NOMO-1 treated with DMSO at 0.1 percent for 48 hours (cell line): ENCODE measurements around the gene CRTC1.
"Not testable (repeated sequence)": the region's sequence is repeated elsewhere in the genome, so short reads cannot be mapped to it uniquely, and the experiment has no call there.

ENCODE experiments used
- DNase-seq: peaks from one replicate; lab custom pipeline; 2025; ENCODE audit not compliant: unreplicated experiment; lab: John Stamatoyannopoulos, UW

The CRTC1 gene

GRCh38 chr19:18668744-18669523 lies 14.5 kb upstream of the CRTC1 start:
- no peak for DNase-seq

GRCh38 chr19:18669524-18669817 lies 14.0 kb upstream of the CRTC1 start:
- no peak for DNase-seq

GRCh38 chr19:18669883-18670282 lies 13.6 kb upstream of the CRTC1 start:
- no peak for DNase-seq

GRCh38 chr19:18670312-18670711 lies 13.2 kb upstream of the CRTC1 start:
- no peak for DNase-seq

- no peak for DNase-seq
Measured at GRCh38 chr19:18671303-18672043, 12.0 kb upstream of the CRTC1 start.

GRCh38 chr19:18672044-18672451 lies 11.4 kb upstream of the CRTC1 start:
- no peak for DNase-seq

- no peak for DNase-seq
Measured at GRCh38 chr19:18672606-18673337, 10.7 kb upstream of the CRTC1 start.

- DNase-seq, result no peak
Measured at GRCh38 chr19:18674616-18675015, 8.9 kb upstream of the CRTC1 start.

- no peak for DNase-seq
Measured at GRCh38 chr19:18675779-18676178, 7.7 kb upstream of the CRTC1 start.

- no peak for DNase-seq
Measured at GRCh38 chr19:18676692-18677091, 6.8 kb upstream of the CRTC1 start.

- DNase-seq, result no peak
Measured at GRCh38 chr19:18677156-18677555, 6.3 kb upstream of the CRTC1 start.

- not testable (repeated sequence) for DNase-seq
Measured at GRCh38 chr19:18680148-18680547, 3.3 kb upstream of the CRTC1 start.

GRCh38 chr19:18682807-18683108 lies 722 bp upstream of the CRTC1 start:
- no peak for DNase-seq

GRCh38 chr19:18683958-18684641 lies 620 bp downstream of the CRTC1 start:
- no peak for DNase-seq

GRCh38 chr19:18684642-18684993 lies 1.1 kb downstream of the CRTC1 start:
- DNase-seq, result no peak

- no peak for DNase-seq
Measured at GRCh38 chr19:18685597-18686190, 2.2 kb downstream of the CRTC1 start.

GRCh38 chr19:18687740-18688465 lies 4.4 kb downstream of the CRTC1 start:
- DNase-seq, result no peak

GRCh38 chr19:18696023-18696422 lies 12.5 kb downstream of the CRTC1 start:
- DNase-seq, result no peak

- DNase-seq, result no peak
Measured at GRCh38 chr19:18697680-18698079, 14.2 kb downstream of the CRTC1 start.

- DNase-seq, result no peak
Measured at GRCh38 chr19:18698321-18699167, 15.1 kb downstream of the CRTC1 start.
